HS-5 (cell line): ENCODE data around the gene PEBP1.

Source experiments
- DNase-seq: peaks from one replicate; pipeline ENCODE4 v3.0.0-alpha.2; 2012; ENCODE audit warnings: low read depth

The PEBP1 gene

DNA sequence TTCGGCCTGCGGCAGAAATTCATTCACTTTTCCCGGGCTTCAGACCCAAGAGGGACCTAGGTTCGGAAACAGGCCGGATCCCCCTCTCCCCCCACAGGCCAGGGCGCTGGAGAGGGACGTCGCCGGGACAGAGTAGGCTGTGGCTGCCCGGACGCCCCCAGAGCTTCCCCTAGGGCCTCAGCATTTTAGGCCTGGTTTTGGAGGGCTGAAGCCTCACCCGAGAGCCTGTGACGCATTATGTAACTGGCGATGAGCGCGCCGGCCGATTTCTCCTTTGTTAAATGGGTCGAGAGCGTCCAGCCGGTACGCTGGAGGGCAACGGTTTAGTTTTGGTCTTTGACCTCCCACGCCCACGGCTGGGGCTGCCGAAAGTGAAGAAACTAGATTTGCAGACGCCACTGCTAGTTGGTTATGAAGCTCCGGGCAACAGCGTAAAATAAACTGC is 657 bp downstream of the PEBP1 start:
- no peak for DNase-seq

DNA sequence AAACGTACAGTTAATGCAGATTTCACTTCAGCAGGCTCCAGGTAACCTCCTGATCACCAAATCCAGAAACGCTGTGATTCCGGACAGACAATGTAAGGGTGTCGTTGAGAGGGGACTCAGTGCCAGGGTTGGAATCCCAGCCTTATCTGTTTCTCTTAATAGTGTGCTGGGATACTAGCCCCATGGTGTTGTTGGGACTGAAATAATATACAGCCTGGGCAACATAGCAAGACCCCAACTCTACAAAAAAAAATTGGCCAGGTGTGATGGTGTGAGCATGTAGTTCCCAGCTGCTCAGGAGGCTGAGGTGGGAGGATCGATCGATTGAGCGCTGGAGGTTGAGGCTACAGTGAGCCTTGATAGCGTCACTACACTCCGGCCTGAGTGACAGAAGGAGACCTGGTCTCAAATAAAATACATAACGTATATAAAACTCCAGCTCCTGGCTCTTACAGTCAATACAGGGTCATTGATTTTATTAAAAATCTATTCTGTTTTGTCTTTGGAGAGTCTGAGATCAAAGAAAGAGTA is 1.3 kb downstream of the PEBP1 start:
- no peak for DNase-seq

DNA sequence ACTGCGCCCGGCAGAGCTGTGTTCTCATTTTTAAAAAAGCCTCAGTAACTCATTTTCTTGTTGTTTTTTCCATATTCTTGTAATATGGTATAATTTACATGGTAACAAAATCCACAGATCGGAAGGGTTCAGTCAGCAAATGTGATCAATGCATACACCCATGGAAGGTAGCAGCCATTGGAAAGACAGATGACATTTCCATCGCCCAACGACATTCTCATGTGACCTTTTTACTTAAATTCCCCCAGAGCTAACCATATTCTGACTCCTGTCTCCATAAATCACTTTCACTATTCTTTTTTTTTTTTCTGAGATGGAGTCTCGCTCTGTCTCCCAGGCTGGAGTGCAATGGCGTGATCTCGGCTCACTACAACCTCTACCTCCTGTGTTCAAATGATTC is 4.9 kb downstream of the PEBP1 start:
- no peak for DNase-seq

DNA sequence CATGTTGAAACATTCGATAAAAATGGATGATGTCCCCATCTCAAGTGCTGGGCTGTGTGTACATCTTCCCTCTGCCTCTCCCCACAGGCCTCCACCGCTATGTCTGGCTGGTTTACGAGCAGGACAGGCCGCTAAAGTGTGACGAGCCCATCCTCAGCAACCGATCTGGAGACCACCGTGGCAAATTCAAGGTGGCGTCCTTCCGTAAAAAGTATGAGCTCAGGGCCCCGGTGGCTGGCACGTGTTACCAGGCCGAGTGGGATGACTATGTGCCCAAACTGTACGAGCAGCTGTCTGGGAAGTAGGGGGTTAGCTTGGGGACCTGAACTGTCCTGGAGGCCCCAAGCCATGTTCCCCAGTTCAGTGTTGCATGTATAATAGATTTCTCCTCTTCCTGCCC is 8.6 kb downstream of the PEBP1 start:
- DNase-seq, result no peak

DNA sequence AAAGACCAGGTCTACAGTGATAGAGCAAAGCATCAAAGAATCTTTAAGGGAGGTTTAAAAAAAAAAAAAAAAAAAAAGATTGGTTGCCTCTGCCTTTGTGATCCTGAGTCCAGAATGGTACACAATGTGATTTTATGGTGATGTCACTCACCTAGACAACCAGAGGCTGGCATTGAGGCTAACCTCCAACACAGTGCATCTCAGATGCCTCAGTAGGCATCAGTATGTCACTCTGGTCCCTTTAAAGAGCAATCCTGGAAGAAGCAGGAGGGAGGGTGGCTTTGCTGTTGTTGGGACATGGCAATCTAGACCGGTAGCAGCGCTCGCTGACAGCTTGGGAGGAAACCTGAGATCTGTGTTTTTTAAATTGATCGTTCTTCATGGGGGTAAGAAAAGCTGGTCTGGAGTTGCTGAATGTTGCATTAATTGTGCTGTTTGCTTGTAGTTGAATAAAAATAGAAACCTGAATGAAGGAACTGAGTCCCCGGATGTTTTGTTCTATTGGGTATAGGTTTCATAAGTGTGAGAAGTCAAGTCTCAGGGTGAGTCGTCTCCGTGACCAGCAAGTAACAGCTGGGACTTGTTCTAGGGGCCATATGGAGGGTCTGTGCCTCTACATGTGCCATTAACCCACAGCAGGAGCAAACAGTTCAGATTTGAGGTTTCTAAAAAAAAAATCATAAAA is 9.3 kb downstream of the PEBP1 start:
- no peak for DNase-seq

DNA sequence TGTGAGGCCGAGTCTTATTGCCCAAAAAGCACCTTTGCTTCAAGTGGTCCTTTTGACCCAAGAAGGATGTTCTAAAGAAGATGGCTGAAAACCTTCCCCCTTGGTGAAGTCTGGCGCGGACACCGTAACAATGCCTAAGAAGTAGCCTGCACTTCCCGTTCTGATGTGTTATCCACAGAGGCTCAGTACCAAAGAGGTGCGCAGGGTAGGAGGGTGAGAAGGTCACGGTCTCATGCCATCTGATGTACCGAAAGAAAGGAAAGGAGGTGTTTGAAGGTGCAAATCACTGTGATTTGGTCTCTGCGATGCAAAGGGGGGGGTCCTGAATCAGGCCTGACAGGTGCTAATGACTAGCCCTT is 9.9 kb downstream of the PEBP1 start:
- DNase-seq, result no peak

DNA sequence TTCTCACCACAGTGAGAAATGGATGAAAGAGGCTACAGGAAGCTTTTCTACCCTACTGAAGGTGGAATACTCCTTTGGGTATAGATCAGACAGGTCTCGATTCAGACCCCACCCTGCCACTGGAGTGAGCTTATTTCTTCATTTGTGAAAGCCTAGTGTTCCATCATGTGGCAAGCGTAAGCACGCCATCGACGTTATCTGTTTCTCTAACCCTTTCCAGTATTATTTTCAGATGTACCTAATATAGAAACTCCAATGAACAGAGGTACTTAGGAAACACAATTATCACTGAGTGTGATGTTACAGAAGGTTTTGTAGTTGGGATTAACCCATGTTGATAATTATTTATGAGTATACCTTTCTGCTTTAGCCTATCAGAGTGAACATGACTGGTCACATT is 12.4 kb downstream of the PEBP1 start:
- DNase-seq, result no peak

DNA sequence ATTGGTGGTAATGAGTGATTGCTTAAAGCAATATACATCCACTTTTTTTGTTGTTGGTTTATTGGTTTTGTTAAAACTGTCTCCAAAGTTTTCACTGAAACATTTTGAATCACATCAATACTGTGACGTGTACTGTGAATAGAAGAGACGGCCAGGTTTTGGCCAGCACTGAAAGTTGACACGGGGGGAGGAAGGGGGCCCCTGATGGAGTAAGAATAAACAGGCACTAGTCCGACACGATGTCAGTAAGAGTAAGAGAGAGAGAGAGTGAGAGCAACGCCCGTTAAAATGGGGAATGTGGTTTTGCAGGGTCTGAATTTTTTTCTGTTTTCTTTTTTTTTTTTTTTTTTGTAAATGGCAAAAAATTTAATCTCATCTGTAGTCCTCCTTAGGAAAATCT is 14.7 kb downstream of the PEBP1 start:
- no peak for DNase-seq

DNA sequence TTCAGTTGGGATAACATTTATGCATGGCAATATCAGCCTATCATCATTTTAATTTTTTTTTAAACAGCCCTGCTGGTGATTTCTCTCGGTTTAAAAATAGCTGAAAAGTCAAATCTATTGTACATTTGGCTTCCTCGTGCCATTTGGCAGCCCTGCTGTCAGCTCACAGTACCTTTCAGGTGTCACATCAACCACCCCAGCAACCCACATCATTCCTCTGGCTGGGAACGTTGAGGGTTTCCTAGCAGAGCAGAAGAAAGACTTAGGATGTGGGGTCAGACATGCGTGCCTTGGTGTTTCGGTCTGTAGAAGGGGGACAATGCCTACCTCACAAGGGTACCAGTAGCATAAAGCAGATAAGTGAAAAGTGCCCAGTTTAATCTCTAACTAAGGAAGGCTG is 15.8 kb downstream of the PEBP1 start:
- no peak for DNase-seq

DNA sequence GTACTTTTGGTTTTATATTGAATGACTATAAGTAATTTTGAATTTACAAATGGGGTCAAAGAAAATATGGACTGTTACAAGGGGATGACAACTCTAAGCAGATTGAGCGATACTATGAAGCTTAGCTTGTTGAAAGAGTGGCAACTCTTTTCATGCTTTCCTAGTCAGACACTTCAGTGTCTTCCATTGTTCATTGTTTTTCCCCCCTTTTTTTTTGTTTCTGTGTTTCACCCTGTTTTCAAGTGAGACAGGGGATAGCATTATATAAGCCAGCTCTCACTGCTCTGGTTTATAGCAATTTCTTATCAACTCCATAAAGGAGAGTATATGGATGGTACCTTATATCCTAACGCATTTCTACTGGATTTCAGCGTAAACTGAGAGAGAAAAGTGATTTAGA is 24.6 kb downstream of the PEBP1 start:
- no peak for DNase-seq

DNA sequence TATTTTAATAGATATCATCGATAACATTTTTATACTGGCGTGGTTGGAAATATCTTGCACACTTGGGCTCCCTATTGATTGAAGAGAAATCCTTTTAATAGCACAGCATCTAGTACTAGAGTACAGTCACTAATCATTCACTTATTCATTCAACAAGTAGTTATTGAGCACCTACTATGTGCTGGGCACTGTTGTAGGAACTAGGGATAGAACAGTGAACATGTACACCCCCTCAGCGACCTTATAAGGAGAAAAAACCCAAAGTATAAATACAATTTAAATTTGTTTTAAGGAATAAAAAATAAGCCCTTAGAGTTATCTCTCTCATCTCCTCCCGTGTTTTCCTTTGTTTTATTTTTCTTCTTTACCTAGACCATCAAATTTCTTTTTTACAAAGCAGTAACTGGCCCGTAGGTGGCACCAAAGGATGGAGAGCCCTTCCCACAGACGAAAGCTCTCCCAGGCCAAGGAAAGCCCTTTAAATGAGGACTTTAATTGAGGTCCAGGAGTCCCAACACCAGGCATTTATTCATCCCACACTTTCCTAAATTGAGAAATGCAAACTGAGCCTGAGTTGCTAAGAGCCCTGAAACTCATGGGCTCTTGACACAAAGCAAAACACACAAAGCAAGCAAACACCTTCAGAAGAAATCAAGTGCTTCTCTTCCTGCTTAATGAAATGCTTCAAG is 29.0 kb downstream of the PEBP1 start:
- DNase-seq, result no peak

DNA sequence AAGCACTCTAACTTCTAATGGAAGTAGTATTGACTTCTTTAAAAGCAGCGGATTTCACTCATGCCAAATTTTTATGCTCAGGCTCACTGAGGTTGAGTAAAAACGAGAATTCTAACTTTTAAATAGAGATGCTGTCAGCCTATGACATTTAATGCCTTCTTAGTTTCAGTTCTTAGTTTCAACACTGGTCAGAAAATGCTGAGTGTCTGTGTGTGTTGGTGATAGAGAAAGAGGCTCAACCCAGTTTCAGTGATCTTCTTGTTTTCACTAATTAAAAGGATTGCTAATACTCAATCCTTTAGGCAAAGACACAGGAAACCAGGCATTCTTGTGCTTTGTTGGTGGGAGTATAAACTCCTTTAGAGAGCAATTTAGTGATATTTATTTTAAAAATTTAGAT is 31.0 kb downstream of the PEBP1 start:
- no peak for DNase-seq

DNA sequence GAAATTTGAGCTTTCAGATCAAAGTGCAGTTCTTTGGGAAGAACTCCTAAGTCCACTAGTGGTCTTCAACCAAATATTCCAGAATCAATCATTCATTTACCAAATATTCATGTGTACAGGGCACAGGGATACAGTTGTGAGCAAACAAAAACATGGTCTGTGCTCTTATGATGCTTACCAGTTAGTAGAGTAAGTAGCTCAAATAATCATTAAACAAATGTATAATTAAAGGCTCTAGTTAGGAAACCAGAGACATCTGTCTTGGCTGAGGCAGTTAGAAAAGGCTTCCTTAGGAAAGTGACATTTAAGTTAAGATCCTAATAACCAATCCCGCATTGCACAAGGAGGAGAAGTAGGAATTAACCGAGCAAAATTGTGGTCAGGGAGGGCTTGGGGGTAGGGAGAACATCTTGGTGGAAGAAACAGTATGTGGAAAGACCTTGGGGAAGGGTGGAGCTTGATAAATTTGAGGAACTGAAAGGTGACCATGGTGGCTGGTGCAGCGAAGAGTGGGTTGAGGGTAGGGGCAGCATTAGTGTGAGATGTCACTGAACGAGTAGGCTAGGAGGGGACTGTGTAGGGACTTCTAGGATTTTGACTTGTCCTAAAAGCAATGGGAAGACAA is 40.0 kb downstream of the PEBP1 start:
- no peak for DNase-seq

DNA sequence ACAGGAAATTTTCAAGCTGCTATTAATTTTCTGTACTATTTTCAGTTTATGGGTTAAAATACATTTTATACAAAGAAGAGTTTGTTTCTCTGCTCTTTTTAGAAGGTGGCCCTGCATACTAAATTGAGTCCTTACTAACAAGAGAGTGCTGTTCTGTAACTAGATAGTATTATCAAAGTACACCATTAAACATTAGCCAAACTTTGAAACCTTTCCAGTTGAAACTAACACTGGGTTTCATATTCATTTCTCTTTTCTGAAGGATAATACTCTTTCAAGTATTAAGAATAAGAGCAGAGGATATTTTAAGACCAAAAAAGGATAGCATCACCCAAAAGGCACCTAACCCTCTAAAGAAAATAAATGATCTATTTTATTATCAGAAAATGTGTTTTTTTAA is 47.2 kb downstream of the PEBP1 start:
- no peak for DNase-seq

DNA sequence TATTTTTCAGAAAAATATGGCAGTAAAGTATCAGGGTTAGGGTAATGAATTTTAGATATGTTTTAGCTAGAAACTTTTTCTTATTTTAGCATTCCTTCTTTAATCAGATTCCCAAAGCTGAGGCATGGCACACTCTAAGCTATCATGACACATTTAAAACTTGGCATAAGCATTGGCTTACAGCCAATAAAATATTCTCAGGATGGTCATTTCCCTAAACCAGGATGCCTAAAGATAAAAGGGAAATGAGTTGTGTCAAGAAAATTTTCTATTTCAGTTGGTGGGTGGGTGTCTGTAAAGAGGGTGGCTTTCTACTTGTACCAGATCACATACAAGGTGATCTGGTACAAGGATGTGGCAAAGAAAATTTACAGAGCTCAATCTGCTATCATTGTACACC is 47.8 kb downstream of the PEBP1 start:
- DNase-seq, result no peak

DNA sequence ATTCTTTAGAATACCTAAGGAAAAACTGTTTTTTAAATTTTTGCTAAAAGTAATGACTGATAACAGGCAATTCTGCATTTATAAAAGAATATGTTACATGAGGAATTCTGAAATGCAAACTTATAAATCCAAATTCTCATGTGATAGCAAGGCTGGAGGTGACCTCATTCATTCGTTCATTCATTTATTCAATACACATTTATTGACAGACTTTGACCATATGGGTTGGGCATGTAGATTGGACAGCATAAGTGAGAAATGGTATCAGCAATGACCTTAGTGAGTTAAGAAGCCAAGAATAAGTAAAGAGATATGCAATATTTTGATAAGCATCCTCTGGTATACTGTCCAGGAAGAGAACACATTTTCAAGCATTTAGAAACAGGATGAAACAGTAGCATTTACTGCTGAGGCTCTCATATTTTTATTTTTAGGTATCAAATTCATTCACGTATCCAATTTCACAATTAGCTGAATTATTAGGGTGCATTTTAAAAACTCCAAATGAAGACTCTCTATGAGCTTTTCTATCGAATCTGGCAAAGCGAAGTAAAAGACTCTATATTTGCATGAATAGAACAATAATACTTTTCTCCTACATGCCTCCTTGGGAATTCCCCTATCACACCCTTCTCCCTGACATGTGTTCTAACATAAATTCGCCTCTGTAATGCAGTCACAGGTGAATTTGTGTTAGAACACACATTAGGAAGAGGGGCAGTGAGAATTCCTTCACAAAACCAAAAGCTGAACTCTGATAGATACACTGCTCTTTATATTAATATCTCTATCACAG is 49.9 kb downstream of the PEBP1 start:
- DNase-seq, result no peak

DNA sequence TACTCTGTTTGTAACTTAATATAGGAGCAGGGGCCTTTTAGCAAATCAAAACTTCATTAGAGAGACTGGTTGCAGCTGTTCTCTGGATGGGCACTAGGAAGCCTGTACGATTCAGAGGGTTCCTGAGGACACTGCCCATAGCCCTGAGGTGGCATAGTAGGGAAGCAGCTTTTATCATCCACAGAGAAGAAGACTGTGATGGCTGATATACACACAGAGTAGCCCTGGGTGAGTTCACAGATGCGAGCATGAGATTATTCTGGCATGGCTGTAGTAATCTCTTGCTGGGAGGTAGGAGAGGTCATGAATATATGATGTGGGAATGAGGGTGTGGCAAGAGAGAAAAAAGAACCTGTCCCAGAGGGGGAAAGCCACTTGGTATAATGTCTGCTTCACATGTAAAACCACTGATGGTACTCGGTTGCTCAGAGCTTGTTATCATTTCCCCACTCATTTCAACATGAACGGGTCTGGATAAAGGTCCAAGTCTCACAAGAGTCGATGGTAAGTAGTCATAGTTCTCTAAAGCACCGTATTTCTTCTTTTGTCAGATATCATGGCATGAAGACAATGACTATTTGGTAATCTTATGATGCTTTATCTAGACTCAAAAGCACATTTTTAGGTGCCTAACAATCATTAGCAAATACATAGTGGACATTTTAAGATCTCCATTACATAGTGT is 52.0 kb downstream of the PEBP1 start:
- no peak for DNase-seq

DNA sequence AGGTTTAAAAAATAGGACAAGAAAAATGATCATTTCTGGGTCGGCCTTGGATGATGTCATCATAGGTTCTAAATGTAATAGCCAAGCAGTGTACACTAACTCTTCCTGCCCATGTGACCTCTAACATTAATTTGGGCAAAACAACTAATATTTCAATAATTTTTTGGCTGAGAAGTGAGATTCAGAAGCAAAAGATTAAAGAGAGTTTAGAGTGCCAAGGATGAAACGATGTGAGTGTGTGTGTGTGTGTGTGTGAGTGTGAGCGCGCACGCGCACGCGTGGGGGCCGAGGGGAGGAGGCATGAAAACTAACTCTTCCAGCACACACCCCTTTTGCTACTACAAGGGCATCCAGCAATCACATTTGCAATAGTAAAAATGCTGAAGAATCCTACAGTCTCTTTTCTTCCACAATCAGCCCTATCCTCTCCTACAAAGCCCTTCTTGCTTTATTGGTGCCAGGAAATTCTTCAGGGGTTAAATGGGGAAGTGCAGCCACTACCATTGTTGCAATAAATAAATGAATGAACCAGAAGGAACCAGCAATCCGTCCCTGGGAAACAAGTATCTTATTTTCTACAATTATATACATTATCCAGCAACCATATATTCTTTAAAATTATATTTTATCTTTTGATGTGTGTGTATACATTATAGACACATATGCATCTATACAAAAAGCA is 52.9 kb downstream of the PEBP1 start:
- no peak for DNase-seq

DNA sequence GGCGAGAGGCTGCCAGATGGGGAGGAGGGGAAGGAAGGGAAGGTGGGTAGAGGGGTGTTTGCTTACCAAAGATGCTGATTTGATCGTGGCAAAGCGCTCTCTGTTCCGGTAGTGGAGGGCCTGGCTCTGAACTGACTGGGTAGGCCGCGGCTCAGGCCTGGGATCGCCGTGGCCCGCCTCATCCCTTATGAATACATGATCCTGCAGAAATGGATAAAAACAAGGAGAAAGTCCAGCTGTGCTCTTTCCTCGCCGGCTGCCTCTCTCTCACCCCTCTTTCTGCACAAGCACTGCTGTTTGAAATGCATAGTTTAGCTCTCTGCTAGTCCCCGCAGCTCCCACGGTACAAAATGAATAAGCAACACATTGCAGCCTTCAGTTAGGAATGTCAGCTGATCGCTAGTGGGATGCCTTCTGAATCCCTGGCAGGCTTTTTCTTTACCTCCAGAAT is 53.8 kb downstream of the PEBP1 start:
- DNase-seq, result no peak

DNA sequence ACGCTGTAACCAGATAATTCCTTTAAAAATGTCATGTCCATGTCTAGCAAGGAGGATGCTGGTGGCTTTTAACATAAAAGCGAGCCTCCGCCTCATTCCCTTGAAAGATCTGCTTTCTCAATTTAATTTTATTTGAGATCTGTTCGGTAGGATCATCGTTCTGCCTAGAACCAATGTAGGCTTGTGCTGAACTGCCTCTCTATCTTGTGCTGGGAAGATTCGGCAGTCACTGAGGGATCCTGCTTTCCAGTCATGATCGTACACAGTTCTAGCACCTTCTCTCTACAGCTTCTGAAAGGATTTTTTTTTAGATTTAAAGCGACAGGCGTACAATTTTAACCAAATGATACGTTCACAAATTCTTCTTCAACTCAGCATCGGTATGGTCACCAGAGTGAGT is 54.3 kb downstream of the PEBP1 start:
- no peak for DNase-seq

DNA sequence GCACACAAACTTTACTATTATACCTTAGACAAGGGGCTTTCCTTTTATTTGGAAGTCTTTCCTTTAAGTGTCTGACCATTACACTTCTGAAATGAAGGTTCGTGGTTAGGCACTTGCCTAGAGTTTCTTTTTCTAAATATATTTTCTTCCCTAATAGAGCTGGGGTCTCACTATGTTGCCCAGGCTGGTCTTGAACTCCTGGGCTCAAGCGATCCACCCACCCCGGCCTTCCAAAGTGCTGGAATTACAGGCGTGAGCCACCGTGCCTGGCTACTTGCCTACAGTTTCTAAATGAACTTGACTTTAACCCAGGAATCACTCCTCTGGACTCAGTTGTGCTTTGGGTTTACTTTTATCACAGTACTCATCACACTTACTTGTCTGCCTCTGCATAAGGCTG is 57.6 kb downstream of the PEBP1 start:
- no peak for DNase-seq
